IMR-90 (cell line): Measurements from ENCODE around the gene KIF25. TPM values are rescaled to one million over a fixed set of nuclear protein-coding genes. Genes with fewer than 3 reads are reported as not detected.

Experiments used
- ATAC-seq: fragments of 200-7000 bp; cut with Tn5 transposase; 2 replicates; pipeline ENCODE4 v1.9.1; 2020; ENCODE audit warnings: low read depth, mild to moderate bottlenecking, moderate library complexity
- BruUV-seq: library from RNA; stranded (reverse); fragments of 400-500 nt; replicated peaks from 2 replicates; lab custom pipeline; 2021; lab: Mats Ljungman, UMichigan
- CTCF ChIA-PET: fragments of 300-600 bp; formaldehyde crosslinking; extraction: SDS; loops from one replicate; lab custom pipeline; 2021; ENCODE audit warnings: antibody characterized with exemption; lab: Yijun Ruan, JAX
- POLR2A ChIA-PET: fragments of 300-600 bp; sonication (Branson Sonifier 250); formaldehyde crosslinking; loops from one replicate; lab custom pipeline; 2022; ENCODE audit warnings: antibody characterized with exemption; ENCODE audit not compliant: unreplicated experiment; lab: Charles Lee
- DNase-seq: peaks from one replicate; pipeline ENCODE4 v3.0.0; 2013
- H2AFZ ChIP-seq: replicated peaks from 2 replicates; pipeline ENCODE3; 2013; ENCODE audit warnings: low read length, mild to moderate bottlenecking; ENCODE audit not compliant: poor library complexity
- H2AK5ac ChIP-seq: 2 replicates; pipeline ENCODE4 v1.6.1; 2013; ENCODE audit warnings: low read depth, low read length, inconsistent platforms
- H2AK9ac ChIP-seq: replicated peaks from 2 replicates; pipeline ENCODE3; 2013; ENCODE audit warnings: mild to moderate bottlenecking, low read depth, low read length, moderate library complexity; ENCODE audit not compliant: poor library complexity
- H2BK120ac ChIP-seq: 2 replicates; pipeline ENCODE4 v1.6.1; 2013; ENCODE audit warnings: low read depth, low read length, inconsistent platforms
- H2BK15ac ChIP-seq: 3 replicates; pipeline ENCODE4 v1.6.1; 2013; ENCODE audit warnings: low read depth, low read length, inconsistent platforms
- H2BK20ac ChIP-seq: 2 replicates; pipeline ENCODE4 v1.6.1; 2013; ENCODE audit warnings: low read depth, mild to moderate bottlenecking, inconsistent platforms, low read length, moderate library complexity
- H2BK5ac ChIP-seq: 2 replicates; pipeline ENCODE4 v1.6.1; 2013; ENCODE audit warnings: mild to moderate bottlenecking, low read depth, low read length, inconsistent platforms; ENCODE audit not compliant: poor library complexity, severe bottlenecking
- H3K14ac ChIP-seq: replicated peaks from 2 replicates; pipeline ENCODE4 v1.6.1; 2013; ENCODE audit warnings: low read depth, low read length, inconsistent platforms
- H3K18ac ChIP-seq: 2 replicates; pipeline ENCODE4 v1.6.1; 2013; ENCODE audit warnings: low read depth, low read length, control low read depth
- H3K23ac ChIP-seq: 2 replicates; pipeline ENCODE4 v1.6.1; 2013; ENCODE audit warnings: low read depth, low read length, inconsistent platforms
- H3K27ac ChIP-seq: 2 replicates; pipeline ENCODE4 v1.5.1; 2013; ENCODE audit warnings: mild to moderate bottlenecking, control low read depth, low read length; ENCODE audit not compliant: insufficient read depth
- H3K27me3 ChIP-seq: 2 replicates; pipeline ENCODE4 v1.6.1; 2013; ENCODE audit warnings: low read length; ENCODE audit not compliant: control insufficient read depth, insufficient read depth
- H3K36me3 ChIP-seq: 2 replicates; pipeline ENCODE4 v1.6.1; 2013; ENCODE audit warnings: low read length, mixed read lengths; ENCODE audit not compliant: control insufficient read depth, insufficient read depth
- H3K4ac ChIP-seq: 2 replicates; pipeline ENCODE4 v1.6.1; 2013; ENCODE audit warnings: low read depth, low read length, inconsistent platforms
- H3K4me1 ChIP-seq: 2 replicates; pipeline ENCODE4 v1.6.1; 2013; ENCODE audit warnings: low read length, mixed read lengths; ENCODE audit not compliant: control insufficient read depth, insufficient read depth
- H3K4me2 ChIP-seq: 2 replicates; pipeline ENCODE4 v1.6.1; 2013; ENCODE audit warnings: low read depth, mild to moderate bottlenecking, control low read depth, low read length, moderate library complexity
- H3K4me3 ChIP-seq: 2 replicates; pipeline ENCODE4 v1.5.1; 2013; ENCODE audit warnings: low read depth, mild to moderate bottlenecking, control low read depth, low read length, moderate library complexity; ENCODE audit not compliant: insufficient read depth
- H3K56ac ChIP-seq: 2 replicates; pipeline ENCODE4 v1.6.1; 2013; ENCODE audit warnings: low read length, inconsistent platforms; ENCODE audit not compliant: insufficient read depth; ENCODE audit errors: extremely low read depth
- H3K79me1 ChIP-seq, 2 experiments: 2 replicates each; pipeline ENCODE4 v1.6.1; 2013; ENCODE audit warnings: low read length in 2 of 2, inconsistent platforms in 1 of 2, low read depth in 1 of 2
- H3K9ac ChIP-seq: 2 replicates; pipeline ENCODE4 v1.6.1; 2013; ENCODE audit warnings: low read depth, low read length, control low read depth
- H3K9me1 ChIP-seq: 2 replicates; pipeline ENCODE4 v1.6.1; 2013; ENCODE audit warnings: low read length, inconsistent platforms; ENCODE audit not compliant: insufficient read depth
- H3K9me3 ChIP-seq: 2 replicates; pipeline ENCODE4 v1.6.1; 2013; ENCODE audit warnings: low read length; ENCODE audit not compliant: control insufficient read depth, insufficient read depth
- H4K20me1 ChIP-seq: 2 replicates; pipeline ENCODE4 v1.6.1; 2013; ENCODE audit warnings: low read length, inconsistent platforms; ENCODE audit not compliant: insufficient read depth
- H4K5ac ChIP-seq: 2 replicates; pipeline ENCODE4 v1.6.1; 2013; ENCODE audit warnings: mild to moderate bottlenecking, low read depth, low read length, control low read depth
- H4K8ac ChIP-seq, 2 experiments: 2 replicates each; pipeline ENCODE4 v1.6.1; 2013; ENCODE audit warnings: low read depth in 2 of 2, low read length in 2 of 2, control low read depth in 1 of 2, inconsistent platforms in 1 of 2
- H4K91ac ChIP-seq: 2 replicates; pipeline ENCODE4 v1.6.1; 2013; ENCODE audit warnings: low read depth, low read length, inconsistent platforms; ENCODE audit not compliant: insufficient read depth
- ELK1 ChIP-seq: fragments of 150-350 bp; IDR thresholded peaks from 2 replicates; pipeline ENCODE4 v1.6.1; 2016; ENCODE audit warnings: low read depth, mild to moderate bottlenecking, low read length, moderate library complexity, borderline replicate concordance
- WGBS, 2 experiments: methylation state at CpG; one replicate each; pipeline versions ENCODE4 v1.1.5 to v1.1.7; 2013; ENCODE audit warnings: missing lambda C conversion rate in 2 of 2; ENCODE audit not compliant: insufficient read length in 1 of 2; ENCODE audit errors: extremely low coverage in 2 of 2; 5-methylcytosine and 5-hydroxymethylcytosine counted together
- dilution Hi-C: fragments of 300-500 bp; cut with HindIII; formaldehyde crosslinking; loops from one replicate; pipeline ENCODE4 v1.14.3; 2018; ENCODE audit warnings: low sequenced_read_pairs; ENCODE audit not compliant: unreplicated experiment
- in situ Hi-C: fragments of 300-500 bp; cut with MboI; formaldehyde crosslinking; loops from 3 replicates; pipeline ENCODE4 v1.14.3; 2019; ENCODE audit warnings: low sequenced_read_pairs, inconsistent platforms, mixed read lengths
- intact Hi-C: fragments of 100-400 bp; cut with micrococcal nuclease; formaldehyde crosslinking; loops from 2 replicates; pipeline ENCODE4 v1.10.0; 2022
- polyA plus RNA-seq, 3 experiments: library from polyadenylated mRNA; depleted of rRNA; stranded (reverse); fragments of >200 nt; gene quantifications; 2 replicates each; pipeline ENCODE4 v1.2.3, GENCODE V29; 2012; ENCODE audit warnings: low replicate concordance in 1 of 3
- total RNA-seq: library from RNA; depleted of rRNA; stranded (reverse); fragments of >200 nt; gene quantifications from 2 replicates; pipeline ENCODE4 v1.2.3, GENCODE V29; 2012

KIF25 gene
- total and polyA plus RNA-seq, 2 of the 4 experiments (the other 2 are of a cell fraction) = not detected

DNA sequence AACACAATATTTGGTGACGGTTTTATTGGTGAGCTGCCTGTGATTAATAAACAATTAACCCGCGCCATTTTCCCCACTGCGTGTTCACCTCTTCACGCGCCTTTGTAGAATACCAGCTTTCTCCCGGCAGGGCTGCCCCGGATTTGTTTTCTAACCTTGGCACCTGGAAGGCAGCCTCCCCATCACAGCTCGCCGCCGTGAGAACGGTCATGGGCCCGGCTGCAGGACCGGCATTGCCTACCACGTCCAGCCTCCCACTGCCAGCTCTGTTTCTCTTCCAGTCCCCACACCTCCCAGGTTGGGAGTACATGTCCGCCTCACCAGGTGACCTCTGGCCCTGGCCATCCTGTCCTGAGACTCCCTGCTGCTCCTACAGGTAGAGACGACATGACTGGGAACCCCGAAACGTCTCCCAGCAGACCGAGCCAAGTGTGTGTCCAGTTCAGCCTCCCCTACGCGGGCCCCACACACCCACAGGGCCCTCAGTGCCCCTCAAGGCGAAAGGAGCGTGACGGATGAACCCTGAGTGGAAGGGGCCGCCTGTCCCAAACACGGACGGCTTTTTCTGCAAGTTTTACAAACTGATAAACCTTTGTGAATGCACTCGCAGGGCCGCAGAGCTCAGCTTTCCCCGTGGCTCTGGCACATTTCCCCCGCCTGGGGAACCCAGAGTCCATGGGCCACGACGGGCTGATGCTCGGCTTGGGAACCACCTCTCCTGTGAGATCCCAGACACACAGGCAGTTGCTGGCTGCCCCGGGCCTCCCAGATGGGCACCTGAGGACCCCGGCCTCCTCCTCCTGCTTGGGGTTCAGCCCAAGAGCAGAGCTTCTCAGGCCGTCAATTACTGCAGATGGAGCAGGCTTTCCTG is 55.9 kb downstream of the KIF25 start:
- no peak overlapping the region for H2AFZ ChIP-seq
- no peak overlapping the region for H2BK15ac ChIP-seq
- WGBS, 2 experiments = 82% methylated on average over 16 of the region's 38 CpGs; no CpG with 5 or more reads in 1 of the 2 experiments
- dilution Hi-C loops = no loop called here
- H3K9ac ChIP-seq = no peak overlapping the region
- H3K79me1 ChIP-seq = no peaks in the 10 kb centered on the region
- no peak overlapping the region for H2BK20ac ChIP-seq
- no peak for TF ChIP-seq ELK1
- no peaks in the 10 kb centered on the region for H3K9me3 ChIP-seq
- H4K20me1 ChIP-seq = no peaks in the 10 kb centered on the region
- H3K4me3 ChIP-seq = no peak overlapping the region
- in situ Hi-C loops = no loop called here
- H3K4ac ChIP-seq = no peak overlapping the region
- no peak overlapping the region for H4K5ac ChIP-seq
- H2BK5ac ChIP-seq = no peak overlapping the region
- no peak overlapping the region for H3K56ac ChIP-seq
- H2AK9ac ChIP-seq = no peak overlapping the region
- H3K27ac ChIP-seq = no peak overlapping the region
- ATAC-seq (no peak), DNase-seq (no peak)
- peaks cover 2% of the 10 kb centered on the region; the same call in 1 of the 2 replicates for H3K4me1 ChIP-seq
- no peak overlapping the region for H4K8ac ChIP-seq
- ChIA-PET POLR2A (no interaction called here), CTCF (no interaction called here)
- no peak overlapping the region for H2BK120ac ChIP-seq
- H3K9me1 ChIP-seq = no peaks in the 10 kb centered on the region
- BruUV-seq = no TSS peak
- H3K18ac ChIP-seq = no peak overlapping the region
- no peak overlapping the region for H3K4me2 ChIP-seq
- H3K36me3 ChIP-seq = no peaks in the 10 kb centered on the region
- no peak overlapping the region for H3K14ac ChIP-seq
- no peaks in the 10 kb centered on the region; the same call in 1 of the 2 replicates for H3K27me3 ChIP-seq
- H2AK5ac ChIP-seq = no peak overlapping the region
- H3K23ac ChIP-seq = no peak overlapping the region
- intact Hi-C loops = loop anchor here (5.0 kb wide), 1 partner anchor 146 kb away; no protein-coding TSS in a partner anchor
- H4K91ac ChIP-seq = no peak overlapping the region
